HEK293T (cell line): ENCODE measurements around the gene ZNF337.
"Not testable (repeated sequence)": the region's sequence is repeated elsewhere in the genome, so short reads cannot be mapped to it uniquely, and the experiment has no call there.

Experiments used
- CTCF ChIA-PET: fragments of 350-600 bp; formaldehyde crosslinking; extraction: SDS; loops from one replicate; lab custom pipeline; 2021; ENCODE audit warnings: antibody characterized with exemption, inconsistent platforms; lab: Yijun Ruan, JAX
- POLR2A ChIA-PET: fragments of 350-600 bp; formaldehyde crosslinking; extraction: SDS; loops from one replicate; lab custom pipeline; 2020; ENCODE audit warnings: antibody characterized with exemption, inconsistent platforms; lab: Yijun Ruan, JAX
- DNase-seq: peaks from one replicate; pipeline ENCODE4 v3.0.0; 2012; ENCODE audit warnings: mixed read lengths; ENCODE audit errors: extremely low spot score
- ARNT ChIP-seq: fragments of 450-650 bp; IDR thresholded peaks from 2 replicates; pipeline ENCODE4 v1.6.1; 2017; ENCODE audit warnings: mild to moderate bottlenecking
- BHLHE40 ChIP-seq: fragments of 450-650 bp; IDR thresholded peaks from 2 replicates; pipeline ENCODE4 v1.6.1; 2016; ENCODE audit warnings: mild to moderate bottlenecking, moderate library complexity, borderline replicate concordance
- CTBP1 ChIP-seq: fragments of 450-650 bp; IDR thresholded peaks from 2 replicates; pipeline ENCODE4 v1.6.1; 2016; ENCODE audit warnings: borderline replicate concordance
- ELF4 ChIP-seq: fragments of 450-650 bp; IDR thresholded peaks from 2 replicates; pipeline ENCODE4 v1.6.1; 2017; ENCODE audit warnings: antibody characterized with exemption
- FOXA1 ChIP-seq: fragments of 450-650 bp; IDR thresholded peaks from 2 replicates; pipeline ENCODE4 v1.6.1; 2016; ENCODE audit warnings: mild to moderate bottlenecking
- FOXK2 ChIP-seq: fragments of 450-650 bp; IDR thresholded peaks from 2 replicates; pipeline ENCODE4 v1.6.1; 2016; ENCODE audit warnings: mild to moderate bottlenecking
- FOXM1 ChIP-seq: fragments of 450-650 bp; IDR thresholded peaks from 2 replicates; pipeline ENCODE4 v1.6.1; 2017; ENCODE audit warnings: mild to moderate bottlenecking, borderline replicate concordance
- HDGF ChIP-seq: fragments of 450-650 bp; IDR thresholded peaks from 2 replicates; pipeline ENCODE4 v1.6.1; 2017; ENCODE audit warnings: antibody characterized with exemption, borderline replicate concordance
- L3MBTL2 ChIP-seq: fragments of 450-650 bp; conservative IDR thresholded peaks from 2 replicates; pipeline ENCODE4 v1.6.1; 2016; ENCODE audit warnings: mild to moderate bottlenecking
- LEF1 ChIP-seq: fragments of 450-650 bp; IDR thresholded peaks from 2 replicates; pipeline ENCODE4 v1.6.1; 2017; ENCODE audit warnings: mild to moderate bottlenecking, borderline replicate concordance
- NFRKB ChIP-seq: fragments of 450-650 bp; IDR thresholded peaks from 2 replicates; pipeline ENCODE4 v1.6.1; 2016; ENCODE audit warnings: mild to moderate bottlenecking, moderate library complexity
- PKNOX1 ChIP-seq: fragments of 450-650 bp; IDR thresholded peaks from 2 replicates; pipeline ENCODE4 v1.6.1; 2016
- SP1 ChIP-seq: fragments of 450-650 bp; IDR thresholded peaks from 2 replicates; pipeline ENCODE4 v1.6.1; 2017
- SUZ12 ChIP-seq: fragments of 450-650 bp; IDR thresholded peaks from 2 replicates; pipeline ENCODE4 v1.6.1; 2016; ENCODE audit warnings: mild to moderate bottlenecking
- TARDBP ChIP-seq: fragments of 450-650 bp; IDR thresholded peaks from 2 replicates; pipeline ENCODE4 v1.6.1; 2016
- ZNF384 ChIP-seq: fragments of 450-650 bp; IDR thresholded peaks from 2 replicates; pipeline ENCODE4 v1.6.1; 2016

Gene ZNF337

GRCh38 chr20:25738198-25738597 is 41.5 kb upstream of the ZNF337 start:
- no peak for TF ChIP-seq SP1
- no peak for TF ChIP-seq FOXA1
- no peak for TF ChIP-seq TARDBP
- no peak for TF ChIP-seq FOXK2
- no peak for TF ChIP-seq NFRKB
- TF ChIP-seq ZNF384: no peak
- no peak for TF ChIP-seq LEF1
- no peak for TF ChIP-seq FOXM1
- no peak for TF ChIP-seq CTBP1
- TF ChIP-seq BHLHE40: no peak
- TF ChIP-seq ELF4: no peak
- no peak for TF ChIP-seq PKNOX1
- no peak for TF ChIP-seq L3MBTL2
- no peak for TF ChIP-seq ARNT
- ChIA-PET POLR2A (no interaction called here), CTCF (no interaction called here)
- no peak for DNase-seq

GRCh38 chr20:25733903-25734302 is 37.2 kb upstream of the ZNF337 start:
- no peak for DNase-seq
- CTCF ChIA-PET: no interaction called here
- POLR2A ChIA-PET: no interaction called here
- TF ChIP-seq BHLHE40 (no peak), SUZ12 (no peak)

- TF ChIP-seq FOXK2: no peak
- TF ChIP-seq NFRKB: no peak
- no peak for TF ChIP-seq L3MBTL2
- TF ChIP-seq TARDBP: no peak
- no peak for TF ChIP-seq CTBP1
- POLR2A ChIA-PET: no interaction called here
- CTCF ChIA-PET: no interaction called here
- DNase-seq: no peak
Measured at GRCh38 chr20:25730862-25731261, 34.2 kb upstream of the ZNF337 start.

GRCh38 chr20:25726357-25726756 is 29.7 kb upstream of the ZNF337 start:
- DNase-seq: no peak
- TF ChIP-seq HDGF: no peak
- TF ChIP-seq CTBP1: no peak
- CTCF ChIA-PET: no interaction called here
- POLR2A ChIA-PET: no interaction called here

- TF ChIP-seq SUZ12 (no peak), NFRKB (no peak), LEF1 (no peak), L3MBTL2 (no peak), ELF4 (no peak), CTBP1 (no peak), FOXM1 (no peak), ARNT (no peak), TARDBP (no peak), HDGF (no peak), ZNF384 (no peak), BHLHE40 (no peak), FOXK2 (no peak), SP1 (no peak), PKNOX1 (no peak), FOXA1 (no peak)
- POLR2A ChIA-PET: no interaction called here
- DNase-seq: no peak
- CTCF ChIA-PET: no interaction called here
Measured at GRCh38 chr20:25725639-25726038, 29.0 kb upstream of the ZNF337 start.

- POLR2A ChIA-PET: no interaction called here
- TF ChIP-seq LEF1 (no peak), CTBP1 (no peak), PKNOX1 (no peak), ZNF384 (no peak), FOXK2 (no peak), NFRKB (no peak), ARNT (no peak), FOXM1 (no peak), FOXA1 (no peak), BHLHE40 (no peak), SP1 (no peak), HDGF (no peak), L3MBTL2 (no peak), ELF4 (no peak), SUZ12 (no peak), TARDBP (no peak)
- DNase-seq: no peak
- CTCF ChIA-PET: no interaction called here
Measured at GRCh38 chr20:25723975-25724374, 27.3 kb upstream of the ZNF337 start.

- DNase-seq: no peak
- ChIA-PET CTCF (no interaction called here), POLR2A (no interaction called here)
- TF ChIP-seq NFRKB (no peak), L3MBTL2 (no peak), SUZ12 (no peak), FOXK2 (no peak), CTBP1 (no peak), BHLHE40 (no peak), PKNOX1 (no peak), FOXA1 (no peak), TARDBP (no peak), ELF4 (no peak), ZNF384 (no peak), HDGF (no peak)
Measured at GRCh38 chr20:25720285-25720684, 23.6 kb upstream of the ZNF337 start.

GRCh38 chr20:25718896-25719809 is 22.5 kb upstream of the ZNF337 start:
- CTCF ChIA-PET, DNase-seq, POLR2A ChIA-PET: not testable (repeated sequence)
